DMS153 (cell line): ENCODE results near the gene PAQR4.

Experiments
- DNase-seq: peaks from one replicate; lab custom pipeline; 2025; lab: John Stamatoyannopoulos, UW

Gene PAQR4

DNA sequence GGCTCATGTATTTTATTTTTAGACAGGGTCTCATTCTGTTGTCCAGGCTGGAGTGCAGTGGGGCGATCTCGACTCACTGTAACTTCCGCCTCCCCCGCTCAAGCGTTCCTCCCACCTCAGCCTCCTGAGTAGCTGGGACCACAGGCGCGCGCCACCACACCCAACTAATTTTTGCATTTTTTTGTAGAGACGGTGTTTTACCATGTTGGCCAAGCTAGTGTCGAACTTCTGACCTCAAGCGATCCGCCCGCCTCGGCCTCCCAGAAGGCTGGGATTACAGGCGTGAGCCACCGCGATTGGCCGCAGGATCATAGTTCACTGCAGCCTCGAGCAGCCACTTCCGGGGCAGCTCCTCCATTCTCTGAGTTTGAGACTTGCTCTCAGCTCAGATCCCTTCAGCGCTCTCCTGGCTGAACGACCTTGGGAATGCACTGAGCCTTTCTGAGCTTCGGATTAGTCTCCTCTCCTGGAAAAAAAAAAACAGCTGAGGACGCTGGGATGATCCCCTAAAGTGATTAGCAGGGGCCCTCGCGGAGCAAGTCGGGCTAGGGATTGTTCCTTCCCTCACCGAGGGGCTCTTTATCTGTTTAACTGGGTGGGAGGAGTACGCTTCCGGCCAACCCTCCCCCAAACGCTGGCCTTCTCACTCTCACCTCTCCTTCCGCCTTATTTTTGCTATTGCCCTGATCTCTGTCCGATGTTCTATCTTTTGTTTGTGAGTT is 12.2 kb downstream of the PAQR4 start:
- no peak for DNase-seq

DNA sequence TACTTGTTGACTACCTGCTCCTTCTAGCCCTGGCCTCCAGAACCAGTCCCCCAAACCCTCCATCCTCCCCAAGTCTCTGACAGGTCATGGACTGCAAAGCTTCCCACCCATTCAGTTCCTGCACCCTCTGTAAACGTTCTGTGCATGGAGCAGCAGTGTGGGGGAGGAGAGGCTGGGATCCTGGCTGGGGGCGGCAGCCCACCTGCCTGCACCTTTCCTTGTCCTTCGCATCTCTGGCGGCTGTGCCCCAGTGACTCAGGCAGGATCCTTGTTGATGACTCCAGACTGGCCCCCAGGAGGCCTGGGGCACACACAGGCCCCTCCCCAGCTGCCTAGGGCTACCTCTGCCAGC is 12.7 kb downstream of the PAQR4 start:
- no peak for DNase-seq

DNA sequence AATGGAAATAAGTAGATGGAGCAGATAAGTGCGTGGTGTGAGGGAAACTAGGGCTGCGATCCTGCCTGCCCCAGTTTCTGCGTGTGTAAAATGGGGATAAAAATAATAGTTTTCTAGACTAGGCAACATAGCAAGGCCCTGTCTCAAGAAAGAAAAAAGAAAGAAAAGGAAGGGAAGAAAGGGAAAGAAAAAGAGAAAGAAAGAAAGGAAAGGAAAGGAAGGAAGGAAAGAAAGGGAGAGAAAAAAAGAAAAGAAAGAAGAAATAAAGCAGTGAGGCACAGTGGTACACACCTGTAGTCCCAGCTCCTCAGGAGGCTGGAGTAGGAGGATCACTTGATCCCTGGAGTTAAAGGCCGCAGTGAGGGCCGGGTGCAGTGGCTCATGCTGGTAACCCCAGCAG is 13.3 kb downstream of the PAQR4 start:
- DNase-seq = no peak

DNA sequence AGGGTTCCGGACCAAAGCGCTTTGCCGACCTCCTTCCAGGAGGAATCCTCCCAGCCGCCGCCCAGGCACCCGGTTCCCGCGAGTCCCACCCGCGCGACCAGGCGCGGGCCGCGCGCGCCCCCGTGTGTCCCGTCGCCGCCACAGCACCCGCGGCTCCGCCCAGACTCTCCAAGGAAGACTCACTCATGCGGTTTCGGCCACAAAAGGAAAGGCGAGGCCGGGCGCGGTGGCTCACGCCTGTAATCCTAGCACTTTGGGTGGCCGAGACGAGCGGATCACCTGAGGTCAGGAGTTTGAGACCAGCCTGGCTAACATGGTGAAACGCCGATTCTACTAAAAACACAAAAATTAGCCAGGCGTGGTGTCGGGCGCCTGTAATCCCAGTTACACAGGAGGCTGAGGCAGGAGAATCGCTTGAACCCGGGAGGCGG is 14.6 kb downstream of the PAQR4 start:
- peak; percentile 74 for DNase-seq

DNA sequence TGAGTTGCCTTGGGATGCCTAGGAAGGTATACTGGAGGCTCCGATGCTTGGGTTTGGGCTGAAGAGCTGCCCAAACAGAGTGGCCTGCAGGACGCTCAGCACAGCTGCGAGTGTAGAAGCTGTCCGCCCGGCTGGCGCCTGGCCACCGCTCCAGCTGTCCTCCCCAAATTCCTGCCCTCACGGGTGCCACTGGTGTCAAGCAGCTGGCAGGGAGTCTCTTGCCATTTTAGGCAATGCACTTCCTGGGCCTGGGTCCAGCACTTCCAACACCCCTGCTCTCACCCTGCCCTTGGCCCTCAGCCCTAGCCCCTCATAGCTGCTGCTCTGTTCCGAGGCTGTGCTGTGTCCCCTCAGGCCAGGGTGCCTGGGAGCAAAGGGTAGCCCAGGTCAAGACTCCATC is 16.3 kb downstream of the PAQR4 start:
- no peak for DNase-seq

DNA sequence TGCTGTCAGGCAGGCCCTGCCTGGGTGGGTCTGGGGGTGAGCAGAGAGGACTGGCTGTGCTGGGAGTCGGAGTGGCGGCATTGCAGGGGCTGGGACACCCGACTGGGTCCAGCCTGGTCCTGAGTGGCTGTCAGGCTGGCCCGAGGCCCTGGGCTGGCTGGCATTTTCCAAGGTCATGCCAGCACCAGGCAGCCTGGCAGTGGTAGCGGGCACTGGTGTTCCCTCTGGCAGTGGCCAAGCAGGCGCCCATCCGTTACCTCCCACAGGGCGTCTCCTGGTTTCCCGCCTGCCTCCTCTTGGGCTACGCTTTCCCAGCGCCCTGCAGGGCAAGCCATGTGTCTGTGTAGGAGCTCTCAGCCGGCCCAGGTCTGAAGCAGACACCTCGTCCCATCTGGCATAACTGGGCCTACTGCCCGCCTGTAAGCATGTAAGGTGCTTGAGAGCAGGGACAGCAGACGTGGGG is 16.8 kb downstream of the PAQR4 start:
- no peak for DNase-seq

DNA sequence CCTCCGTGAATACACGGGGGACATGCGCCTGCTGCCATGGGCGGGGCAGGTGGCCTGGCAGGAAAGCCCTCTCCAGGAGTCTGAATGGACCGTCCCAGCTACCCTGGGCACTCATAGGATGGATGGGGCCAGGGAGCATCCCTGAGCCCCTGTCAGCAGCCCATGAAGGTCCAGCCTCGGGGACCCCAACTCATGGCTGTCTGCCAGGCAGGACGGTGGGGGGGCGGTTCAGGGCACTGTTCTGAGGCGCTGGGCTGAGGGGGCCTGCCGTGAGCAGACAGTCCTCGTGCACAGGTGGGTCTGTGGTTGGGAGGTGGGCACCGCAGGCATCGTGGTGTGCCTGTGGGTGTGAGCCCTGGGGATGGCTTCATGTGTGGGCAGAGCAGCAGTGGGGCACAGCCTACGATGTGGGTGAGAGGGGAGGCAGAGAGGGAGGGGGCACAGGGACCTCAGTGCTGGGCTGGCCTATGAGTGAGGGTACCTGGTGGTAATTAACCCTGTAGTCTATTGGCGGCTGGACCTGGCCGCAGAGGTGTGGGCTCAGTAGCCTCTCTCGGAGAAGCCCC is 17.6 kb downstream of the PAQR4 start:
- no peak for DNase-seq

DNA sequence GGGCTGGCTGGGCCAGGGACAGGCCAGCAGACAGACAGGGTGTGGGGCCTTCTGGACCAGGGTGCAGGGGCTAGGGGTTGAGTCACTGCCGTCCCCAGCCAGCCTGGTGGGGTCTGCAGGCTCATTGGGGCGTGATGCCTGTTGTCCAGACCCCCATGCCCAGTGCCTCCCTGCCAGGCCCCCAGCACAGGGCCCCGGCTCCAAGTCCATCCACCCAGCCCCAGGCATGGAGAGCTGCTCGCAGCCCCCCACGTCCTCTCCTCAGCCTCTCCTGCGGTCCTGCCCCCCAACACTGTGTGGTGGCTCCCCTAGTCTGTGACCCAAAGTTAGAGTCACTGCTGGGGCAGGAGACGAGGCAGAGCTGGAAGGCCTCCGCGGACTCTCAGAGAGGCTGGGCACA is 18.1 kb downstream of the PAQR4 start:
- DNase-seq = no peak

DNA sequence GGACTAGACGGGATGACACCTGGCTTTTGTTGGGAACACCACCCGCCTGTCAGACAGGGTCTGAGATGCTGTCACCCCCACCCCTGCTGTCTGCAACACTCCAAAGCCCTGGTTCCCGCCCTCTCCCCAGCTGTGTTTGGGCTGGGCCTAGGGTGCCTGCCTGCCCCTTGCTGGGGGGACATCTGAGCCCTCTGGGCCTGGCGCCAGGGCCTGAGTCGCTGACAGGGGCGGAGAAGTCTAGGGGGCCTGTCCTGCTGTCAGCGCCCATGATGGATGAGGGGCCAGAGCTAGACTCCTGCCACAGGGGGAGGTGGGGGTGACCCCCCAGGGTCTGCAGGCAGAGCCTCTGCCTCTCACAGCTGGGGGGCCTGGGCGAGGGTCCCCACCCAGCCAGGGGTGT is 18.7 kb downstream of the PAQR4 start:
- DNase-seq = no peak

DNA sequence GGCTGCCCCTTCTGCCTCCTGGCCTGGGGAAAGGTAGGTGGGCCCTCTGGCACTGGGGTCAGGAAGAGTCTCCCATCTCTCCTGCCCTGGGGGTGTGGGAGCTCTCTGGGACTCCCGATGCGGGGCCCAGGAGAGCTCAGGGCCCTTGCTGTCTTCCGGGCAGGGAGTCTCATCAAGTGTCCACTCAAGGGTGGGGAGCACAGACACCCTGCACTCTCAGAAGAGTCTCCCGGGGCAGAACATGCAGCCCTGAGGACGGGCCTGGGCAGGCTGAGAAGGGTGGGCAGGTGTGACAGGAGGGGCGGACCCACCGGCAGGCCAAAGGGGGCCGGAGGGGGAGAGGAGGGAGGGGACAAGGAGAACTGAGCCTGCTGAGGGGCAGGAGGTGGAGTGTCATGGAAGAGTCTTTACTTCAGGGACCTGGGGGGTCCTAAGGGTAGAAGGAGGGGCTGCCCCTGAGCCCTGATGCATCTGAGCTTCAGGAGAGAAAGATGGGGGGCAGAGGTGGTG is 19.5 kb downstream of the PAQR4 start:
- no peak for DNase-seq

DNA sequence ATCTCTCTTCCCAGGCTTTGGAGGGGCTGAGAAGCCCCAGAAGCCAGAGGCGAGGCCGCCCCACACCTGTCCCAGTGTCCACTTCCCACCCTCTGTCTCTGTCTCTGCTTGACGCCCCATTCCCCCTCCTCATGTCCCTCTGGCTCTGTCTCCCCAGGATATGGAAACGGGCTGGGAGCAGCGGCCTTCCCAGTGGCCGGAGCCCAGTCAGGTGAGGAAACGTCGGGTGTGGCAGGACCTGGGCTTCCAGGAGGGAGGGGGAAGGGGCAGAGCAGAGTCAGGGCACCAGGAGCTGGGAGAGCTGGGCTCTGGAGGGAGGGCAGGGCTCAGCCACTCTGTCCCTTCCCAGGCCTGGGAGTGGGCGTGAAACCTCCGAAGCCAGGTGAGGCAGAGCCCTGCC is 21.7 kb downstream of the PAQR4 start:
- DNase-seq = no peak

DNA sequence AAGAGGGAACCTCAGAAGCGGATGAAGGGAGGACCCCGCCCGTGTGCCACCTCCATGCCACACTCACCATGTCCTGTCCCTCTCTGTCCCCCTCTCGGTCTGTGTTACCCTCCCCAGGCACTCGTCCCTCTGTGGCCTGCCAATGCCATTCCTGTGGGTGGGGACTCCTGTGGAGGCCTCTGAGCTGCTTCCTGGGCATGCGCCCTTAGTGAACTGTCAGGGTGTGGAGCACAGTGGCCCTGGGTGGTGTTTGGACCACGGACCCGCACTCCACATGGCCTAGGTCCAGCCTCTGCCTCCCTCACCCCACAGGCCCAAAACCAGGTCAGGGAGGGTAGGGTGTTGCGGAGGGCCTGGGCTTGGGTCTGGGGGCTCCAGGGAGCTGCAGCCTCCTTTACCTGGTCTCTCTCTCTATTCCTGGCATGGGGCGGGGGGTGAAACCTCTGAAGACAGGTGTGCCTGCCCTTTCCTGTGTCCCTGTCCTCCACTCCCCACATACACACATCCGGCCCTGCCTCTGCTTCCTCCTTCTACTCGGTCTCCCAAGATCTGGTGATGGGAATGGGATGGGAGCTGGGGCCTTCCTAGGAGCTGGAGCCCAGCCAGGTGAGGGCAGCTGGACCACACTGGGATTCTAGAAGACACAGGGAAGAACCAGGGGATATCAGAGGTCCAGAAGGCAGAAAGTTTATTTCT is 22.6 kb downstream of the PAQR4 start:
- no peak for DNase-seq

DNA sequence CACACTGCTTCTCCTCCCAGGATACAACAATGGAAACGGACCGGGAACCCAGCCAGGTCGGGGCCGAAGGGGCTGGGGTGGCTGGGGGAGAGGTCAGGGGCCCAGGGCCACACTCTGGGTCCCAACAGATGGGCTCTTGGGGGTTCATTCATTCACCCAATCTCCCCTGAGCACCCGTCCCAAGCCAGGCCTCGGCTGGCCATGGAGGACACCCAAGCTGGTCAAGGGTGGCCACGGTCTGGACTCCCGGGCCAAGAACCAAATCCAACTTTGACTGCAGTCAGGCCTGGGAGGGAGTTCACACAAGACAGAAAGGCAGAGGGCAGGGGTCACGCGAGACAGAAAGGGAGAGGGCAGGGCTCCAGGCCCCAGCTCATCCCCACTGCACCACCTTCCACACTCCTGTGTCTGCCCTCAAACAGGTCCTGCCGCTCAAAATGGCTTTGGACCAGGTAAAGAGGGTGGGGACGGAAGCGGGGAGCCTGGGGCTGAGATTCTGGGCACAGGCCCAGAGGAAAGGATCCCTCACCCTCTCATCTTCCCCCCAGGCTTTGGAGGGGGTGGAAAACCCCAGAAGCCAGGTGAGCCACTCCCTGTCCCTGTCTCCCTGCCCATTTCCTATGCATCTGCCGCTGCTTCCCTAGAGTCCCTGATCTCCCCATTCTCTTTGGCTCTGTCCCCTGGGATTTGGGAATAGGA is 23.4 kb downstream of the PAQR4 start:
- no peak for DNase-seq

DNA sequence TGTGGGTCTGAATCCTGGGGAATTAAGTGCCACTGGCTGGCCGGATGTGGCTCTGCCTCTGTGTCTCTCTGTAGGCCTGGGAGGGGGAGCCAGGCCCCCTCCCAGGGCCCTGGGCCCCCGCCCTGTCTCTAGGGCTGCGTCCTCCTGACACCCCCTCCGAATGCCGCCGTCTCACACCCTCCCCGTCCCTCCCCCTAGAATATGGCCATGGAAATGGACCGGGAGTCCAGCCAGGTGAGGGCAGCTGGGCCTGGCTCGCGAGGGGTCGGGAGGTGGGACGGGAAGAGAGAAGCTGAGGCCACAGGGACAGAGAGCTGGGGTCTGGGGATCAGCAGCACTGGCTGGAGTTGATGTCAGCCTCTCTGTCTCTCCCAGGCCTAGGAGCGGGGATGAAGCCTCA is 27.1 kb downstream of the PAQR4 start:
- no peak for DNase-seq

DNA sequence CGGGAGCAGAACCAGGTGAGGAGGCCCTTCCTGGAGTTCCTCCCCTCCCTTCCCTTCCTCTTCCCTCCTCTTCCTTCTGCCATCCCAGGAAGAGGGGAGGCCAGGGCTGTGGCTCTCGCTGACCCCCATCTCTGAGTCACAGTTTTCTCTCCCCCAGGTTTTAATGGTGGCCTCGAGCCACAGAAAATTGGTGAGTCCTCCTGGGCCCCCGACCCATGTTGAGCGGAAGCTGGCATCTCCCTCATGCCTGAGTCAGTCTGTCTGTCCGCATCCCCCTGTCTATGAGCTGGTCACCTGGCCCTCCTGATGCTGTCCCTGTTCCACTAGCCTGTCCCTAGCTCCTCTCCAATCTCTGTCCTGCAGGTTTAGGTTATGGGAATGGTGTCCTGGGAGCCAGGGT is 30.8 kb downstream of the PAQR4 start:
- DNase-seq = no peak

DNA sequence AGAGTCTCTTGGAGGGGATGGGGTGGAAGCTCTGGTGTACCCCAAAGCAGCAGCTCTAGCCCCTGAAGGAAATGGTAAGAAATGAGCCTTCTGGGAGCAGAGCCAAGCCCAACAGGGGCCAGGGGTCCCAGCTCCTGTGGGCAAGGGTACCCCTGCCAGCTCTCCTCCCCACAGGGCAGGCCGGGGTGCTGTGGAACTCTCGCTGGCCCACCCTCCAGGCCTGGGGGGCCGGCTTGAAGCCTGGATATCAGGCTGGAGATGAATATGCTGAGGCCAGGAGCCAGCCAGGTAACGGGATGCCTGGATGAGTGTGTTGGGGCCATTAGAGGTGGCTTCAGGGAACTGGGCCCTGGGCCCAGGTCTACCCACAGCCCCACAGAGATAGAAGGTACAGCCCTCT is 31.4 kb downstream of the PAQR4 start:
- no peak for DNase-seq

DNA sequence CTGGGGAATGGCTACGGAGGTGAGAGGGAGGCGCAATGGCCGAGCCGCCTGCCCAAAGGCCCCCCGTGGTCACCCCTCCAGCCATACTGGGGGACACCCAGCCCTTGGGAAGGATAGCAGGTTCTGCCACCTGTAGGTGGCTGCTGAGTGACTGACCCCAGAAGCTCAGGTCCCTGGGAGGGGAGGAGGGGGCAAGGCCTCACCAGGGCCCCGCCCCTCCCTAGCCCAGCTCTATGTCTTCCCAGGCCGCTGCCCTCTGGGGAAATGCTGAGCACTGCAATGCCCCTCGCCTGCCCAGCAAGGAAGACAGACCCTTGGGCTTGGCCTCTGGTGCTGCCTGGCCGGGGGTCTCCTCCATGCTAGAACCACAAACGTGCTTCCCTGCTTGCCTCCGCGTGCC is 32.2 kb downstream of the PAQR4 start:
- no peak for DNase-seq

DNA sequence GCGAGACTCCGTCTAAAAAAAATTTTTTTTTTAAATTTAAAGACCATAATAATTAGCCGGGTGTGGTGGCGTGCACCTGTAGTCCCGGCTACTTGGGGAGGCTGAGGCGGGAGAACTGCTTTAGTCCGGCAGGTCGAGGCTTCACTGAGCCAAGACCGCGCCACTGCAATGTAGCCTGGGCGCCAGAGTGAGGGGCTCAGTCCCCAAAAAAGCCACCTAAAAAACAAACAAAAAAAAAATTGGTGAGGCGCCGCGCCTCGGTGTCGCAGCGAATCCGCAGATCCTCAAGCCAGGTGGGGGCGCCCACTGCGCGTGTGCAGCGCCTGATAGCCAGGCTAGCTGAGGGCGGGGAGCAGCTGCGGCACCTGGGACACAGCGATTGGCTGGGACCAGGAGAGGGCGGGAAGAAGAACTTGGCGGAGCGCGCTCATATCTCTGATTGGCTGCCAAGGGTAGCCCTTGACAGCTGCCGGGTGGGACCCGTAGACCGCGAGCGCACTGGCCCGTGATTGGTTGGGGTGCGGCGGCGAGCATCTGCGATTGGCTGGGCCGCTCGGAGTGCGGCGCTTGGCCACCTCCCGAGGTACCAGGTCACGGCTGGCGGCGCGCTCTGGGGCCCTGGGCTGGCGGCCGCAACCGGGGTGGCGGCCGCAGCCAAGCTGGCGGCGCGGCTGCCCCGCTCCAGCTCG is 34.6 kb downstream of the PAQR4 start:
- peak; percentile 99 for DNase-seq

DNA sequence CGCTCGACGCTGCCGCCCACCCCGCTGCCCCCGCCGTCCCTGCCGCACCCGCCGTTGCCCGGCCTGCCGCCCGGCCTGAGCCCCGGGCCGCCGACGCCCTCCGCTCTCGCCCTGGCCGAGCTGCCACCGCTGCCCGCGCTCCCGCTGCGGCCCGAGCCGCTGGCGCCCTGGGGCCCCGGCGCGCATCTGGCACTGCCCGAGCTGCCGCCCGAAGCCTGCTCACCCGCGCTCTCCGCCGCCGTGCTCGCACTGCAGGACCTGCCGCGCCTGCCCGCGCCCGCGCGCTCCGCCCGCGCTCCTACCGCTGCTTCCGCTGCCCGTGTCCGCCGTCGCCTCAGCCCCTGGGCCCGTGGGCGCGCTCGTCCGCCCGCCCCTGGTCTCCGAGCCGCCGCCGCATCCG is 35.2 kb downstream of the PAQR4 start:
- DNase-seq = no peak

DNA sequence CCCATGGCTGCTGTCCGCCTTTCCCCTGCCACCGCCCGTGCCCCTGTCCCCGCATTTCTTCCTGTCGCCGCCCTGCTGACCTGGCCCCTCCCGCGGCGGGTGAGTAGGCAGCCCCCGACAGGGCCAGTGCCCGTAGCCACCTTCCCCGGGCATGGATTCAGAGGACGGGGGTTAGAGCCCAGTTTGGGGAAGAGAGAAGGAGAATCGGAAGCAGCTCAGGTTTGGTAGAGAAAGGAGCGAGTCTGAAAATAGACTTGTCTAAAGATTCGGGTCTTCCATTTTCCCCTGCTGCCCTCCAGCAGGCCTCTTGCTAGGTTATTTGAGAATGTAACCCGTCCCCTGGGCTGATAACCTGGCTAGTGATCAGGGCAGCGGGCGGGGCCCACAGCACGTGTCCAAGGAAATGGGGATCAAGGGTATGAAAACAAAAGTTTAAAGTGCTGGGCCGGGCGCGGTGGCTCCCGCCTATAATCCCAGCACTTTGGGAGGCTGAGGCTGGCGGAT is 35.7 kb downstream of the PAQR4 start:
- DNase-seq = no peak

DNA sequence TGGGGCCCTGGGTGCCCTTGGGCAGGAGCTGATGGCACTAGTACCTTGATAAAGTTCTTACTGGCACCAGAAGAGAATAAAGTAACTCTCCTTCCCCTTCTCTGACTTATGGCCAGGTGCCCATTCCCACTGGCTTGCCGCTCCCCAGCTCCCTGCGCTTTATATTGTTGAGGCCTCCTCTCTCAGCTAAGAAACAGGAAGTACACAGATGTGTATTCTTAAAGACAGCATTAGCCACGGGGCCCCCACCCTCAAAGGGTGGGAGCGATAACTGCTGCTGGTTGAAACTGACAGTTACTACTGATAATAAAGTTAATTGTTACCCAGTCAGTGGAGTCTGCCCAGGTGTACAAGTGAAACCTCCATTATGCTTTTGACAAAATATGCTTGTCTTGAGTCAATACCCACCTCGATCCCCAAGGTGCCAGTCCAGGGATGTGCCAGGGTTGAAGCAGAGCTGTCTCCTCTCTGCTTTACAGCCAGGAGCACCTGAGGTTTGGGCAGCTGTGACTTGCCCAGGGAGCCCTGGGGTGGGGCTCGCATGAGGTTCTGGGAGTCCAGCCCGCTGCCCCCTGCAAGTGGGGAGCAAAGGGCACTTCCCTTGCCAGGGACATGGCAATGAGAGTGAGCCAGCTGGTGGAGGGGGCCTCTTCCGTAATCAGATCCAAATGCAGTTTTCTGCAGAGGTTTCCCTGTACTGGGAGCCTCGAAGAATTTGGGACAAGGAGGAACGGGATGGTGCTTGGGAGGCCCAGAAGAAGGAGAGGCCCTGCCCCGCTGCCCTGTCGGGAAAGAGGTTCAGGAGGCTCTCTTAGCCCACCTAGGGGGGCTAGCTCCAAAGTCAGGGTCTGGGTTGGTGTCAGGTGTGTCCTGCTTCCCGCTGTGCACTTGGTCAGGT is 38.2 kb downstream of the PAQR4 start:
- DNase-seq = no peak
